Heart left ventricle (tissue), 16 donors: ENCODE measurements around the gene LMTK2. TPM values are rescaled to one million over a fixed set of nuclear protein-coding genes. Genes with fewer than 3 reads are reported as not detected.

Experiments
- ATAC-seq, 4 donors: fragments of 200-7000 bp; cut with Tn5 transposase; one replicate each; pipeline ENCODE4 v1.9.1; 2020 to 2022; ENCODE audit warnings: moderate library complexity in 4 of 4, mild to moderate bottlenecking in 3 of 4, moderate number of reproducible peaks in 1 of 4
- DNase-seq, 5 donors: peaks; one replicate each; pipeline ENCODE4 v3.0.0-alpha.2; 2020
- H3K27ac ChIP-seq, 12 donors: fragments of 200-600 bp; sonication (generic) in 4 of 12; one replicate each; pipeline versions ENCODE4 v1.5.0 to v1.8.0; 2016 to 2022; ENCODE audit warnings: mild to moderate bottlenecking in 2 of 12
- H3K27me3 ChIP-seq, 9 donors: fragments of 200-600 bp; sonication (generic) in 2 of 9; one replicate each; pipeline versions ENCODE4 v1.5.1 to v1.8.0; 2016 to 2022; ENCODE audit warnings: mild to moderate bottlenecking in 3 of 9
- H3K36me3 ChIP-seq, 9 donors: fragments of 200-600 bp; sonication (generic) in 2 of 9; one replicate each; pipeline versions ENCODE4 v1.5.0 to v1.8.0; 2018 to 2022; ENCODE audit warnings: mild to moderate bottlenecking in 2 of 9
- H3K4me1 ChIP-seq, 12 donors: fragments of 200-600 bp; sonication (generic) in 4 of 12; one replicate each; pipeline versions ENCODE4 v1.5.0 to v1.8.0; 2016 to 2022; ENCODE audit warnings: mild to moderate bottlenecking in 3 of 12
- H3K4me3 ChIP-seq, 12 donors: fragments of 200-600 bp; sonication (generic) in 4 of 12; one replicate each; pipeline versions ENCODE4 v1.5.0 to v1.8.0; 2017 to 2022; ENCODE audit warnings: mild to moderate bottlenecking in 9 of 12, moderate library complexity in 4 of 12
- H3K9me3 ChIP-seq, 12 donors: fragments of 200-600 bp; sonication (generic) in 4 of 12; one replicate each; pipeline versions ENCODE4 v1.5.0 to v1.8.0; 2016 to 2022; ENCODE audit warnings: mild to moderate bottlenecking in 1 of 12
- CTCF ChIP-seq, 12 donors: fragments of 200-600 bp; sonication (generic) in 4 of 12; IDR thresholded peaks; one replicate each; pipeline versions ENCODE4 v1.5.0 to v1.8.0; 2018 to 2022; ENCODE audit warnings: antibody characterized with exemption in 12 of 12, mild to moderate bottlenecking in 5 of 12
- POLR2A ChIP-seq, 2 donors: fragments of 450-650 bp; IDR thresholded peaks; one replicate each; pipeline ENCODE4 v1.6.1; 2017; ENCODE audit warnings: antibody characterized with exemption in 2 of 2, mild to moderate bottlenecking in 2 of 2, moderate library complexity in 2 of 2
- WGBS, 4 donors: extraction: QIAGEN DNeasy Blood & Tissue Kit in 2 of 4; methylation state at CpG; one replicate each; pipeline versions ENCODE4 v1.1.5 to v1.1.7; 2013 to 2018; 5-methylcytosine and 5-hydroxymethylcytosine counted together
- intact Hi-C, 10 donors: fragments of 100-400 bp; cut with DNase I; formaldehyde crosslinking; loops; one replicate each; pipeline versions ENCODE4 v1.11.1 to v1.14.2; 2022
- polyA plus RNA-seq, 2 donors: library from polyadenylated mRNA; stranded (reverse); fragments of 200-250 nt; gene quantifications; one replicate each; pipeline ENCODE4 v1.2.3, GENCODE V29; 2013
- total RNA-seq, 9 donors: library from RNA; depleted of rRNA in 2 of 9; stranded (reverse); fragments of >200 nt in 2 of 9; fragmentation: NEBNext Ultra II Directional in 3 of 9; extraction: Animal tissue kit (Norgen Biotek cat#: 25700) in 3 of 9; gene quantifications; one replicate each; pipeline versions ENCODE4 v1.1.0 to v1.2.4, GENCODE V29; 2016 to 2023
- donor health status: ischemic (EF 13 %, LVEDD 7.1; RV severe dilation, severe dysfunction).
- donor health status: healthy with polysubstance abuse.
- donor health status: DM: no; HTN: yes; CAD: no.
- donor health status: DM: no; HTN: no; CAD: no.
- donor health status: ischemic (EF 25% LVEDD 6.9; RV normal size, moderate dysfunction).
- donor health status: ischemic (EF 25% LVEDD 5.7; RV mildly dilated, moderate dysfunction).
- donor health status: healthy.
- donor health status: DM: yes; HTN: yes; CAD: no.
- donor health status: ischemic (EF 35%, LVEDD 5.7; RV mildly dilated, moderate dysfunction).
- donor health status: nonischemic (EF 11% LVEDD 7.7; RV severe dilation, severe dysfunction).
- donor health status: DM: yes; HTN: yes; CAD: no.
- donor health status: PGD.
- donor health status: ischemic (EF 29% LVEDD 5.4; RV normal size, mild dysfunction).
- donor health status: nonischemic (EF 23%, LVEDD 6.1; RV moderate dilation, normal function).

LMTK2 gene
- total and polyA plus RNA-seq, 11 donors, result 6.3 to 58.3 (median 27.3) TPM

- H3K27me3 ChIP-seq, result no peaks in the 10 kb centered on the region
- 68 to 77% (median 74%) methylated on average over 3 of the region's 3 CpGs for WGBS, 4 donors
- TF ChIP-seq CTCF (IDR thresholded peaks at IDR 0.05), result no peak
- TF ChIP-seq POLR2A (IDR thresholded peaks at IDR 0.05), result no peak
Measured at GRCh38 chr7:98077762-98078161, 28.9 kb upstream of the LMTK2 start.

GRCh38 chr7:98078197-98078870 is 28.3 kb upstream of the LMTK2 start:
- H3K4me1 ChIP-seq, result no peaks in the 10 kb centered on the region
- H3K27me3 ChIP-seq, result no peaks in the 10 kb centered on the region
- WGBS, 4 donors, result 73 to 83% (median 78%) methylated on average over 11 of the region's 11 CpGs
- DNase-seq (no peak), ATAC-seq (no peak)
- H3K36me3 ChIP-seq, result no peaks in the 10 kb centered on the region
- no peak overlapping the region for H3K4me3 ChIP-seq
- H3K9me3 ChIP-seq, result peaks cover 0 to 6% (median 0%) of the 10 kb centered on the region in 12 donors
- intact Hi-C loops, result loop anchor here in 1 of 10 donors (10.0 kb wide), 1 partner anchor 436 kb away; no protein-coding TSS in a partner anchor
- no peak overlapping the region for H3K27ac ChIP-seq
- TF ChIP-seq CTCF (IDR thresholded peaks at IDR 0.05) (no peak), POLR2A (IDR thresholded peaks at IDR 0.05) (no peak)

More at GRCh38 chr7:98077762-98078161, 28.9 kb upstream of the LMTK2 start:
- no peaks in the 10 kb centered on the region for H3K4me1 ChIP-seq
- no peak for ATAC-seq
- intact Hi-C loops, result loop anchor here in 1 of 10 donors (10.0 kb wide), 1 partner anchor 437 kb away; no protein-coding TSS in a partner anchor
- peaks cover 0 to 6% (median 0%) of the 10 kb centered on the region in 12 donors for H3K9me3 ChIP-seq
- no peak for DNase-seq
- H3K27ac ChIP-seq, result no peak overlapping the region
- H3K4me3 ChIP-seq, result no peak overlapping the region
- H3K36me3 ChIP-seq, result no peaks in the 10 kb centered on the region

- no peaks in the 10 kb centered on the region for H3K36me3 ChIP-seq
- no peak for TF ChIP-seq POLR2A (IDR thresholded peaks at IDR 0.05)
- no peak for TF ChIP-seq CTCF (IDR thresholded peaks at IDR 0.05)
- no peaks in the 10 kb centered on the region for H3K4me1 ChIP-seq
- intact Hi-C loops, result loop anchor here in 1 of 10 donors (10.0 kb wide), 1 partner anchor 435 kb away; no protein-coding TSS in a partner anchor
- no peak overlapping the region for H3K27ac ChIP-seq
- H3K4me3 ChIP-seq, result no peak overlapping the region
- H3K27me3 ChIP-seq, result no peaks in the 10 kb centered on the region
- no peak for DNase-seq
- ATAC-seq, result no peak
- WGBS, 4 donors, result 41 to 55% (median 49%) methylated on average over 6 of the region's 6 CpGs
- H3K9me3 ChIP-seq, result peaks cover 0 to 5% (median 0%) of the 10 kb centered on the region in 12 donors
Measured at GRCh38 chr7:98079891-98080648, 26.6 kb upstream of the LMTK2 start.

- Histone ChIP-seq H3K27me3 (peaks cover 0 to 2% (median 0%) of the 10 kb centered on the region in 9 donors), H3K4me3 (no peak overlapping the region), H3K9me3 (no peaks in the 10 kb centered on the region), H3K4me1 (no peaks in the 10 kb centered on the region), H3K27ac (no peak overlapping the region), H3K36me3 (no peaks in the 10 kb centered on the region)
- no peak for ATAC-seq
- TF ChIP-seq POLR2A (IDR thresholded peaks at IDR 0.05) (no peak), CTCF (IDR thresholded peaks at IDR 0.05) (no peak)
- intact Hi-C loops, result no loop called here
- 78 to 84% (median 80%) methylated on average over 7 of the region's 7 CpGs for WGBS, 4 donors
- no peak for DNase-seq
Measured at GRCh38 chr7:98081319-98081718, 25.3 kb upstream of the LMTK2 start.
